GM18502 (cell line): ENCODE measurements around the gene PFKFB4.
"Not testable (repeated sequence)": the region's sequence is repeated elsewhere in the genome, so short reads cannot be mapped to it uniquely, and the experiment has no call there.

Experiments used
- ATAC-seq: cut with Tn5 transposase; IDR thresholded peaks from one replicate; pipeline ENCODE4 v1.9.1; 2021; ENCODE audit warnings: mild to moderate bottlenecking; ENCODE audit not compliant: unreplicated experiment, poor library complexity

Gene PFKFB4

GRCh38 chr3:48562367-48563095 is 5.9 kb upstream of the PFKFB4 start:
- ATAC-seq = no peak

GRCh38 chr3:48561045-48561736 is 4.6 kb upstream of the PFKFB4 start:
- no peak for ATAC-seq

- ATAC-seq = no peak
These were observed 4.0 kb upstream of the PFKFB4 start for GRCh38 chr3:48560648-48561018.

- ATAC-seq = no peak
These were observed 2.0 kb upstream of the PFKFB4 start for GRCh38 chr3:48558493-48559134.

GRCh38 chr3:48555949-48556795 is 431 bp downstream of the PFKFB4 start:
- ATAC-seq = no peak

GRCh38 chr3:48555231-48555948 is 1.2 kb downstream of the PFKFB4 start:
- no peak for ATAC-seq

GRCh38 chr3:48553886-48554845 is 2.4 kb downstream of the PFKFB4 start:
- no peak for ATAC-seq

- no peak for ATAC-seq
These were observed 3.2 kb downstream of the PFKFB4 start for GRCh38 chr3:48553361-48553760.

GRCh38 chr3:48552111-48552951 is 4.3 kb downstream of the PFKFB4 start:
- ATAC-seq = no peak

- ATAC-seq = not testable (repeated sequence)
These were observed 5.0 kb downstream of the PFKFB4 start for GRCh38 chr3:48551651-48552050.

- peak; percentile 57 for ATAC-seq
These were observed 7.6 kb downstream of the PFKFB4 start for GRCh38 chr3:48548729-48549705.

- ATAC-seq = no peak
These were observed 8.5 kb downstream of the PFKFB4 start for GRCh38 chr3:48548126-48548525.

- no peak for ATAC-seq
These were observed 10.3 kb downstream of the PFKFB4 start for GRCh38 chr3:48546203-48546829.

GRCh38 chr3:48544141-48544540 is 12.5 kb downstream of the PFKFB4 start:
- no peak for ATAC-seq

- no peak for ATAC-seq
These were observed 13.2 kb downstream of the PFKFB4 start for GRCh38 chr3:48543271-48543866.

- ATAC-seq = no peak
These were observed 18.2 kb downstream of the PFKFB4 start for GRCh38 chr3:48538451-48538850.
